ENCODE data around the gene HBG1. TPM values are rescaled to one million over a fixed set of nuclear protein-coding genes. Genes with fewer than 3 reads are reported as not detected.

The HBG1 gene
- polyA plus RNA-seq, 3 donors: not detected

DNA sequence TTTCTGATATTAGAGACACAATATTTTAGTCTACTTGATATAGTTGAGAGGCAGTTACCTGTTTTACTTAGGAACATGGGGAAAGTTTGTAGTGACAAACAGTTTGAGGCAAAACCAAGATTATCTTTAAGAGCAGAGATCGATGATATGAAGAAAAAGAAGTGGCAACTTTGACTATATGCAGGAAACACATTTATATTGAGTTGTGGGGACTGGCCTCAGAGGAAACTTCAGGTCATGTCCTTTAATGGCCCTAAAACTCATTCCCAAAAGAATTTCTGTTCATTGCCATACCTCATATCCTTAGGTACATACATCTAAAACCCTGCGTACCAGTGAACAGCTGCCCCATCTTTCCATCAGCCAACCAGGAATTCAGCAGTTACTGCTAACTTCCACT lies 4.5 kb downstream of the HBG1 start:
- 100% methylated on average over 1 of the region's 2 CpGs for WGBS (ENCODE audit: insufficient coverage)
- no peaks in the 10 kb centered on the region for H4K20me1 ChIP-seq (ENCODE audit: insufficient read depth, low read length)
- peaks cover 0 to 2% (median 2%) of the 10 kb centered on the region in 3 donors for H3K27me3 Mint-ChIP-seq (ENCODE audit: low read depth in 3 of 3)
- no peaks in the 10 kb centered on the region for H3K36me3 ChIP-seq (replicated peaks in 1 of 2; ENCODE audit: control insufficient read depth in 1 of 2, insufficient read depth in 2 of 2, low read length in 2 of 2)
- no peaks in the 10 kb centered on the region for H3K79me2 ChIP-seq (ENCODE audit: insufficient read depth, low read length)
- no peaks in the 10 kb centered on the region for H3K4me1 ChIP-seq (ENCODE audit: control insufficient read depth in 1 of 2, insufficient read depth in 2 of 2, low read length in 2 of 2)
- H3K36me3 Mint-ChIP-seq: no peaks in the 10 kb centered on the region
- TF ChIP-seq, protein P1, sequence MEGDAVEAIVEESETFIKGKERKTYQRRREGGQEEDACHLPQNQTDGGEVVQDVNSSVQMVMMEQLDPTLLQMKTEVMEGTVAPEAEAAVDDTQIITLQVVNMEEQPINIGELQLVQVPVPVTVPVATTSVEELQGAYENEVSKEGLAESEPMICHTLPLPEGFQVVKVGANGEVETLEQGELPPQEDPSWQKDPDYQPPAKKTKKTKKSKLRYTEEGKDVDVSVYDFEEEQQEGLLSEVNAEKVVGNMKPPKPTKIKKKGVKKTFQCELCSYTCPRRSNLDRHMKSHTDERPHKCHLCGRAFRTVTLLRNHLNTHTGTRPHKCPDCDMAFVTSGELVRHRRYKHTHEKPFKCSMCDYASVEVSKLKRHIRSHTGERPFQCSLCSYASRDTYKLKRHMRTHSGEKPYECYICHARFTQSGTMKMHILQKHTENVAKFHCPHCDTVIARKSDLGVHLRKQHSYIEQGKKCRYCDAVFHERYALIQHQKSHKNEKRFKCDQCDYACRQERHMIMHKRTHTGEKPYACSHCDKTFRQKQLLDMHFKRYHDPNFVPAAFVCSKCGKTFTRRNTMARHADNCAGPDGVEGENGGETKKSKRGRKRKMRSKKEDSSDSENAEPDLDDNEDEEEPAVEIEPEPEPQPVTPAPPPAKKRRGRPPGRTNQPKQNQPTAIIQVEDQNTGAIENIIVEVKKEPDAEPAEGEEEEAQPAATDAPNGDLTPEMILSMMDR (IDR thresholded peaks at IDR 0.05): no peak
- no peak overlapping the region for H3K4me3 Mint-ChIP-seq
- H3K9ac ChIP-seq (ENCODE audit: insufficient read depth, low read length, poor library complexity, severe bottlenecking): no peak overlapping the region
- no peak overlapping the region for H2AFZ ChIP-seq (ENCODE audit: insufficient read depth, low read depth, low read length, poor library complexity, severe bottlenecking)
- DNase-seq: no peak
- no peaks in the 10 kb centered on the region for H3K9me3 ChIP-seq (replicated peaks in 1 of 2; ENCODE audit: control insufficient read depth in 1 of 2, insufficient read depth in 1 of 2, low read length in 2 of 2)
- H3K4me3 ChIP-seq (replicated peaks in 1 of 3; ENCODE audit: low read depth in 2 of 3, low read length in 3 of 3): no peak overlapping the region
- H3K27ac ChIP-seq (ENCODE audit: low read depth in 1 of 2, low read length in 2 of 2): no peak overlapping the region
- peaks cover 0 to 2% (median 0%) of the 10 kb centered on the region in 7 donors for H3K9me3 Mint-ChIP-seq
- H3K27me3 ChIP-seq (ENCODE audit: control insufficient read depth in 2 of 2, insufficient read depth in 2 of 2, low read length in 2 of 2): no peaks in the 10 kb centered on the region
- no peak overlapping the region for H3K27ac Mint-ChIP-seq
- H3K4me2 ChIP-seq (replicated peaks; ENCODE audit: extremely low read depth, low read length, poor library complexity, severe bottlenecking): no peak overlapping the region
- no peaks in the 10 kb centered on the region for H3K4me1 Mint-ChIP-seq
- intact Hi-C loops (cut with micrococcal nuclease): no loop called here

GRCh38 chr11:5243816-5244180 lies 5.9 kb downstream of the HBG1 start:
- Mint-ChIP-seq H3K4me3 (no peak overlapping the region), H3K4me1 (no peaks in the 10 kb centered on the region), H3K27ac (no peak overlapping the region), H3K27me3 (ENCODE audit: low read depth in 3 of 3) (peaks cover 0 to 2% (median 2%) of the 10 kb centered on the region in 3 donors), H3K9me3 (peaks cover 0 to 2% (median 0%) of the 10 kb centered on the region in 7 donors), H3K36me3 (no peaks in the 10 kb centered on the region)
- 92% methylated on average over 2 of the region's 4 CpGs for WGBS (ENCODE audit: insufficient coverage)
- Histone ChIP-seq H3K36me3 (replicated peaks in 1 of 2; ENCODE audit: control insufficient read depth in 1 of 2, insufficient read depth in 2 of 2, low read length in 2 of 2) (no peaks in the 10 kb centered on the region), H3K4me2 (replicated peaks; ENCODE audit: extremely low read depth, low read length, poor library complexity, severe bottlenecking) (no peak overlapping the region), H4K20me1 (ENCODE audit: insufficient read depth, low read length) (no peaks in the 10 kb centered on the region), H3K4me1 (ENCODE audit: control insufficient read depth in 1 of 2, insufficient read depth in 2 of 2, low read length in 2 of 2) (no peaks in the 10 kb centered on the region), H2AFZ (ENCODE audit: insufficient read depth, low read depth, low read length, poor library complexity, severe bottlenecking) (no peak overlapping the region), H3K79me2 (ENCODE audit: insufficient read depth, low read length) (no peaks in the 10 kb centered on the region), H3K4me3 (replicated peaks in 1 of 3; ENCODE audit: low read depth in 2 of 3, low read length in 3 of 3) (no peak overlapping the region), H3K27ac (ENCODE audit: low read depth in 1 of 2, low read length in 2 of 2) (no peak overlapping the region), H3K27me3 (ENCODE audit: control insufficient read depth in 2 of 2, insufficient read depth in 2 of 2, low read length in 2 of 2) (no peaks in the 10 kb centered on the region), H3K9ac (ENCODE audit: insufficient read depth, low read length, poor library complexity, severe bottlenecking) (no peak overlapping the region), H3K9me3 (replicated peaks in 1 of 2; ENCODE audit: control insufficient read depth in 1 of 2, insufficient read depth in 1 of 2, low read length in 2 of 2) (no peaks in the 10 kb centered on the region)
- DNase-seq: no peak
- TF ChIP-seq, protein P1 (IDR thresholded peaks at IDR 0.05): no peak
- intact Hi-C loops (cut with micrococcal nuclease): no loop called here
